Body of pancreas (tissue), 4 donors: ENCODE measurements around the gene ACBD6.

Experiments used
- POLR2A ChIP-seq, 3 donors: fragments of 450-650 bp; IDR thresholded peaks; one replicate each; pipeline ENCODE4 v1.6.1; 2016; ENCODE audit warnings: antibody characterized with exemption in 3 of 3, mild to moderate bottlenecking in 2 of 3
- TF ChIP-seq, protein P1 (sequence below), 7 experiments: fragments of 450-650 bp in 4 of 7; fragments of 200-600 bp in 3 of 7; sonication (generic) in 3 of 7; IDR thresholded peaks; one replicate each; pipeline ENCODE4 v1.5.1; 2016 to 2019; ENCODE audit warnings: antibody characterized with exemption in 7 of 7

DNA sequence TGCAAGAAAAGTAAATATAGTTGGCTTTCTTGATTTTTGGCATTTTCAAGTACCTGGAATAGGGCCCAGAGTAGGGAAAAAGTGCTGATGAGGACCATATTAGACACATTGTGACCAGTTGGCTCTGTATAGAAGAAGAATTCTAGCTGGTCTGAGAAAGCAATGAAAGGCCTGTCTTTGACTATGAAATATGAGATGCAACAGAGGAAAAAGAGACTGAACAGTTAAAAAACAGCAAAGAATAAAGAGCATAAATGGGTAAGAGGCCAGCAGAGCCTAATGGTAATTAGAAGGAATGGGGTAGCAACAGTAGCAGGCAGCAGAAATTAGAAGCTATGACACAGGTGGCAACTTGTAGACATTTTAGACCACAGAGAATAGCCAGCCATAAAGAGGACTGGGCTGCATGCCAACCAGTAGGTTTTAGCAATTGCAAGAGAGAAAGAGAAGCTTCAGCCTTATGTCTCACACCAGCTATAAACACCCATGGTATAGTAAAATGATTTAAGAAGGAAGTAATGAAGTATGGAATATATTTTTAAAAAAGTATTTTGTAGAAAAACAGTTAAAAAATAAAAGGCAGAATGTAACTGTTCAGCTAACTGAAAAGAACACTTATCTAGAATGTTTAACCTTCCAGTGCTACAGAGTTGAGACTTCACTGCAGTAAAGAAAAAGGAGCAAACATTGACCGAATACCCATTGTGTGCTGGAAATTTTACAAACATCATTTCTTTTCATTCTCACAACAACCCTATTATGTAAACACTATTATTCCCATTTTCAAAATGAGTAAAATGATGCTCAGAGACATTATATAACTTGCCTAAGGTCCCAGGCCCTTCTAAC lies 158.2 kb downstream of the ACBD6 start:
- TF ChIP-seq, protein P1, sequence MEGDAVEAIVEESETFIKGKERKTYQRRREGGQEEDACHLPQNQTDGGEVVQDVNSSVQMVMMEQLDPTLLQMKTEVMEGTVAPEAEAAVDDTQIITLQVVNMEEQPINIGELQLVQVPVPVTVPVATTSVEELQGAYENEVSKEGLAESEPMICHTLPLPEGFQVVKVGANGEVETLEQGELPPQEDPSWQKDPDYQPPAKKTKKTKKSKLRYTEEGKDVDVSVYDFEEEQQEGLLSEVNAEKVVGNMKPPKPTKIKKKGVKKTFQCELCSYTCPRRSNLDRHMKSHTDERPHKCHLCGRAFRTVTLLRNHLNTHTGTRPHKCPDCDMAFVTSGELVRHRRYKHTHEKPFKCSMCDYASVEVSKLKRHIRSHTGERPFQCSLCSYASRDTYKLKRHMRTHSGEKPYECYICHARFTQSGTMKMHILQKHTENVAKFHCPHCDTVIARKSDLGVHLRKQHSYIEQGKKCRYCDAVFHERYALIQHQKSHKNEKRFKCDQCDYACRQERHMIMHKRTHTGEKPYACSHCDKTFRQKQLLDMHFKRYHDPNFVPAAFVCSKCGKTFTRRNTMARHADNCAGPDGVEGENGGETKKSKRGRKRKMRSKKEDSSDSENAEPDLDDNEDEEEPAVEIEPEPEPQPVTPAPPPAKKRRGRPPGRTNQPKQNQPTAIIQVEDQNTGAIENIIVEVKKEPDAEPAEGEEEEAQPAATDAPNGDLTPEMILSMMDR (IDR thresholded peaks at IDR 0.05): no peak
- no peak for TF ChIP-seq POLR2A (IDR thresholded peaks at IDR 0.05)
